Neural progenitor cell (in vitro differentiated cells): ENCODE results near the gene B9D1. TPM values are rescaled to one million over a fixed set of nuclear protein-coding genes. Genes with fewer than 3 reads are reported as not detected.

ENCODE experiments used
- DNase-seq: peaks from one replicate; pipeline ENCODE4 v3.0.0-alpha.2; 2016; ENCODE audit warnings: low spot score
- H2AFZ ChIP-seq: fragments of 200-600 bp; sonication (generic); replicated peaks from 2 replicates; pipeline ENCODE4 v1.6.1; 2016; ENCODE audit warnings: antibody characterized with exemption
- H3F3A ChIP-seq: fragments of 200-600 bp; sonication (generic); 2 replicates; pipeline ENCODE4 v1.6.1; 2016; ENCODE audit warnings: antibody characterized with exemption, low read depth
- H3K27ac ChIP-seq: fragments of 200-600 bp; sonication (generic); 2 replicates; pipeline ENCODE4 v1.5.1; 2016; ENCODE audit warnings: mild to moderate bottlenecking
- H3K27me3 ChIP-seq: fragments of 200-600 bp; sonication (generic); 2 replicates; pipeline ENCODE4 v1.6.1; 2016; ENCODE audit warnings: mild to moderate bottlenecking, moderate library complexity
- H3K36me3 ChIP-seq: fragments of 200-600 bp; sonication (generic); 2 replicates; pipeline ENCODE4 v1.5.1; 2016
- H3K4me1 ChIP-seq: fragments of 200-600 bp; sonication (generic); 2 replicates; pipeline ENCODE4 v1.6.1; 2016; ENCODE audit warnings: mixed run types
- H3K4me2 ChIP-seq: fragments of 200-600 bp; sonication (generic); 2 replicates; pipeline ENCODE4 v1.6.1; 2016
- H3K4me3 ChIP-seq: fragments of 200-600 bp; sonication (generic); 2 replicates; pipeline ENCODE4 v1.5.1; 2016
- H3K79me2 ChIP-seq: fragments of 200-600 bp; sonication (generic); 2 replicates; pipeline ENCODE4 v1.6.1; 2016; ENCODE audit warnings: low read depth
- H3K9ac ChIP-seq: fragments of 200-600 bp; sonication (generic); 2 replicates; pipeline ENCODE4 v1.6.1; 2016
- H3K9me3 ChIP-seq: fragments of 200-600 bp; sonication (generic); 2 replicates; pipeline ENCODE4 v1.5.1; 2016; ENCODE audit warnings: low read depth
- H4K20me1 ChIP-seq: fragments of 200-600 bp; sonication (generic); 2 replicates; pipeline ENCODE4 v1.6.1; 2016; ENCODE audit warnings: low read depth
- H3K27ac Mint-ChIP-seq: 3 replicates; pipeline ENCODE4 v1.8.0; 2021; ENCODE audit warnings: mixed read lengths
- H3K27me3 Mint-ChIP-seq: 2 replicates; pipeline ENCODE4 v1.8.0; 2022; ENCODE audit warnings: low read depth, mild to moderate bottlenecking, inconsistent platforms, moderate library complexity, mixed read lengths; ENCODE audit not compliant: insufficient read depth
- H3K36me3 Mint-ChIP-seq: 3 replicates; pipeline ENCODE4 v1.8.0; 2021; ENCODE audit warnings: mixed read lengths
- H3K4me1 Mint-ChIP-seq: 3 replicates; pipeline ENCODE4 v1.8.0; 2021; ENCODE audit warnings: mixed read lengths
- H3K4me3 Mint-ChIP-seq: 3 replicates; pipeline ENCODE4 v1.8.0; 2021; ENCODE audit warnings: mild to moderate bottlenecking, moderate library complexity, mixed read lengths
- H3K9me3 Mint-ChIP-seq: 3 replicates; pipeline ENCODE4 v1.8.0; 2020; ENCODE audit warnings: mixed read lengths
- EZH2 ChIP-seq: fragments of 200-600 bp; sonication (generic); IDR thresholded peaks from 2 replicates; pipeline ENCODE4 v1.6.1; 2017; ENCODE audit warnings: antibody characterized with exemption, mild to moderate bottlenecking, moderate library complexity
- EZH2phosphoT487 ChIP-seq: fragments of 200-600 bp; sonication (generic); IDR thresholded peaks from 2 replicates; pipeline ENCODE4 v1.6.1; 2017; ENCODE audit warnings: antibody characterized with exemption
- total RNA-seq: library from RNA; depleted of rRNA; stranded (reverse); fragments of >200 nt; gene quantifications from 2 replicates; pipeline ENCODE4 v1.2.3, GENCODE V29; 2015; ENCODE audit warnings: low replicate concordance
- TF ChIP-seq, protein P1 (sequence below): fragments of 200-600 bp; sonication (generic); IDR thresholded peaks from 2 replicates; pipeline ENCODE4 v1.5.1; 2017; ENCODE audit warnings: antibody characterized with exemption, mild to moderate bottlenecking

The B9D1 gene
- total RNA-seq, 1 donor from 2014 or later: 15.1 TPM

DNA sequence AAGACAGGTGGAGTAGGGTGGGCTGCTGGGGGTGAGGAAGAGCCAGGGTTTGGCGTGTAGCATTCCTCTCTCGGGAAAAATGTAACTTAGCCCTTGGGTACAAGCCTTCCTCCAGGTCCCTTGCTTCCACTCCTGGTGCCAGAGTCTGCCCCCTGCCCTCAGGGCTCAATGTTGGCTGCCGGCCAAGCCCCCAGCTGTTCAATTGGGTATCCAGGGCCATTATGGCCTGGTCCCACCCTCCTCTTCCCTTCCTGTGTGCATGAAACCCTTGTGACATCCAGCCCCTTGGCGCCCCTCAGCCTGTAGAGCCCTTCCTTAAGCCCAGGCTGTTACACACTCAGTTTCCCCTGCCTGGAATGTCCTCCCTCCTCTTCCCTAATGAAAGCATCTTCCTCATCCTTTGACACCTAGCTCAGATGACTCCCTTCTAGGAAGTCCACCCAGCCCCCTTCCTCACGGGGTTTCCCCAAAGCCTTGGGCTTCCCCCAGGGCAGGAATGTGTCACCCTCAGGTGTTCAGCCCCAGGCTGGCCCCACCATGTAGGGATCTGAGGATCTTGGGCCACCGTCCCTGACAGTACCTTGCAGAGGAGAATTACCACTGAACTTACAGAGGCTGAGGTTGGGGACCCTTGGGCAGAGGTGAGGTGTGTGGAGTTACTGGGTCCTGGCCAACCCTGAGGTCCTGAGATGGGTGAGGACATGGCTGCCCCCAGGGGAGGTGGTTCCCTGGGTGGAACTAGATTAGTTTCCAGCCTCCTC, 30.0 kb downstream of the B9D1 start:
- H3K9me3 Mint-ChIP-seq: peaks cover 2% of the 10 kb centered on the region
- H3K27me3 ChIP-seq: no peaks in the 10 kb centered on the region

DNA sequence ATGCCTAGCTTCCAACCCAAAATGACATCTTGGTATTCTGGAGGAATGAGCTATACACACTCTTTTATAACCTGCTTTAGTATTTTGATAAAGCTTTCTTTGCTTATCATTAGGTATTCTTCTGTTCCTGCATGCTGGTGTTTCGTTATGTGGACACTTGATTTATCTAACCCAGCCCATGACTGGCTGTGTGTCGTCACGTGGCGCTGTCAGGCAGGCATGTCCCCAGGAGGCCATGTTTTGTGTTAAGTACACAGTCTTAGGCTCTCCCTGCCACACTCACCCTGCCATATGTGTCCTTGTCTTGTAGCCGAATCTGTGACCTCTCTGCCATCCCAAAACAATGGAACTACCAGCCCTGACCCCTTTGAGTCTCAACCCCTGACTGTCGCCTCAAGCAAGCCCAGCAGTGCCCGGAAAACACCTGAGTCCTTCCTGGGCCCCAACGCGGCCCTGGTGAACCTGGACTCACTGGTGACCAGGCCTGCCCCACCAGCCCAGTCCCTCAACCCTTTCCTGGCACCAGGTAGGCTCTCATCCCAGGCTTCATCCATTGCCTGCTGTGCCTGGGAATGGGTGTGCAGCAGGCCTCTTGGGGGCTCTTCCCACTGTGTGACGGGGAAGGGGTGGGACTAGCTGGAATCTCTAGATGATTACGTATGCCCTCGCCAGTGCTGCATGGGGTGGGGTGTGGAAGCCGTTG, 30.8 kb downstream of the B9D1 start:
- Histone ChIP-seq H3K4me1 (no peaks in the 10 kb centered on the region), H3K27me3 (no peaks in the 10 kb centered on the region), H3K36me3 (no peaks in the 10 kb centered on the region), H3K9ac (no peak overlapping the region), H2AFZ (no peak overlapping the region), H3F3A (no peaks in the 10 kb centered on the region), H3K79me2 (no peaks in the 10 kb centered on the region), H4K20me1 (peaks cover 1% of the 10 kb centered on the region), H3K9me3 (no peaks in the 10 kb centered on the region), H3K4me2 (no peak overlapping the region), H3K27ac (no peak overlapping the region), H3K4me3 (no peak overlapping the region)
- no peak for DNase-seq
- H3K36me3 Mint-ChIP-seq: peaks cover 13% of the 10 kb centered on the region
- no peak for TF ChIP-seq EZH2phosphoT487
- TF ChIP-seq, protein P1, sequence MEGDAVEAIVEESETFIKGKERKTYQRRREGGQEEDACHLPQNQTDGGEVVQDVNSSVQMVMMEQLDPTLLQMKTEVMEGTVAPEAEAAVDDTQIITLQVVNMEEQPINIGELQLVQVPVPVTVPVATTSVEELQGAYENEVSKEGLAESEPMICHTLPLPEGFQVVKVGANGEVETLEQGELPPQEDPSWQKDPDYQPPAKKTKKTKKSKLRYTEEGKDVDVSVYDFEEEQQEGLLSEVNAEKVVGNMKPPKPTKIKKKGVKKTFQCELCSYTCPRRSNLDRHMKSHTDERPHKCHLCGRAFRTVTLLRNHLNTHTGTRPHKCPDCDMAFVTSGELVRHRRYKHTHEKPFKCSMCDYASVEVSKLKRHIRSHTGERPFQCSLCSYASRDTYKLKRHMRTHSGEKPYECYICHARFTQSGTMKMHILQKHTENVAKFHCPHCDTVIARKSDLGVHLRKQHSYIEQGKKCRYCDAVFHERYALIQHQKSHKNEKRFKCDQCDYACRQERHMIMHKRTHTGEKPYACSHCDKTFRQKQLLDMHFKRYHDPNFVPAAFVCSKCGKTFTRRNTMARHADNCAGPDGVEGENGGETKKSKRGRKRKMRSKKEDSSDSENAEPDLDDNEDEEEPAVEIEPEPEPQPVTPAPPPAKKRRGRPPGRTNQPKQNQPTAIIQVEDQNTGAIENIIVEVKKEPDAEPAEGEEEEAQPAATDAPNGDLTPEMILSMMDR: no peak
- no peaks in the 10 kb centered on the region for H3K9me3 Mint-ChIP-seq
- H3K27ac Mint-ChIP-seq: peak overlapping the region; percentile 97
- H3K4me1 Mint-ChIP-seq: peaks cover 38% of the 10 kb centered on the region
- H3K4me3 Mint-ChIP-seq: peak overlapping the region; percentile 49
- H3K27me3 Mint-ChIP-seq: peaks cover 8% of the 10 kb centered on the region

More for the DNA sequence above, 30.0 kb downstream of the B9D1 start:
- Histone ChIP-seq H3K9me3 (no peaks in the 10 kb centered on the region), H3K79me2 (no peaks in the 10 kb centered on the region), H3K4me1 (no peaks in the 10 kb centered on the region), H3F3A (peaks cover 3% of the 10 kb centered on the region), H3K4me3 (no peak overlapping the region), H3K9ac (no peak overlapping the region), H2AFZ (no peak overlapping the region), H3K4me2 (no peak overlapping the region), H3K36me3 (no peaks in the 10 kb centered on the region), H4K20me1 (peaks cover 2% of the 10 kb centered on the region), H3K27ac (no peak overlapping the region)
- H3K4me1 Mint-ChIP-seq: peaks cover 45% of the 10 kb centered on the region
- peak overlapping the region; percentile 87 for H3K27ac Mint-ChIP-seq
- H3K27me3 Mint-ChIP-seq: peaks cover 8% of the 10 kb centered on the region
- no peak for DNase-seq
- H3K4me3 Mint-ChIP-seq: peak overlapping the region; percentile 8
- peaks cover 8% of the 10 kb centered on the region for H3K36me3 Mint-ChIP-seq
- TF ChIP-seq, protein P1: no peak
- no peak for TF ChIP-seq EZH2phosphoT487
- TF ChIP-seq EZH2: no peak

DNA sequence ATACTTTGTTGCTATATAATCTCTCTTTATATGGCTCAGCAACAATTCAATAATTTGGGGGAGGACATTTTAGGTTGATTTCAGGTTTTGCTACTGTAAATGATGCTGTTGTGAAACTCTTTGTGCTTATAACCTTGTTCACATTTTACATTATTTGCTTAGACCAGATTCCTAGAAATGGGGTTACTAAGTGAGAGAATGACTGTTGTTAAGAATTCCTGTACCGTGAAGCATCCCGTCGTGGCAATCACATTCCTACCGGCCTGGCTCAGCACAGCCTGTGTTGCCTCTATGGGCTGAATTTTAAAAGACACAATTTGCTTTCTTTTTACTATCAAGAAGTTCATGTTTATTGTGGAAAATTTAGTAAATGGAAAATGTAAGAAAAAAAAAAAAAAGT, 31.4 kb downstream of the B9D1 start:
- H3K36me3 Mint-ChIP-seq: peaks cover 15% of the 10 kb centered on the region
- H3K27ac ChIP-seq: no peak overlapping the region
- H3K4me2 ChIP-seq: no peak overlapping the region
- H3K9me3 ChIP-seq: peaks cover 2% of the 10 kb centered on the region
- peaks cover 1% of the 10 kb centered on the region for H3K9me3 Mint-ChIP-seq
- no peaks in the 10 kb centered on the region for H3K79me2 ChIP-seq
- no peaks in the 10 kb centered on the region for H3K4me1 ChIP-seq
- no peak overlapping the region for H3K9ac ChIP-seq
- peak overlapping the region; percentile 27 for H3K4me3 Mint-ChIP-seq
- no peak for TF ChIP-seq EZH2
- TF ChIP-seq, protein P1: no peak
- TF ChIP-seq EZH2phosphoT487: no peak
- DNase-seq: no peak
- H4K20me1 ChIP-seq: no peaks in the 10 kb centered on the region
- H2AFZ ChIP-seq: no peak overlapping the region
- H3K4me1 Mint-ChIP-seq: peaks cover 38% of the 10 kb centered on the region
- no peaks in the 10 kb centered on the region for H3K27me3 ChIP-seq
- no peak overlapping the region for H3K4me3 ChIP-seq
- H3K36me3 ChIP-seq: no peaks in the 10 kb centered on the region
- H3F3A ChIP-seq: no peaks in the 10 kb centered on the region
- H3K27ac Mint-ChIP-seq: peak overlapping the region; percentile 74
- H3K27me3 Mint-ChIP-seq: peaks cover 8% of the 10 kb centered on the region
